NCI-H2171 (cell line): ENCODE results near the gene FAM237A.
A peak's percentile ranks its signal among the peaks of the same experiment; 100 is the strongest.

ENCODE experiments used
- DNase-seq: peaks from one replicate; lab custom pipeline; 2025; lab: John Stamatoyannopoulos, UW

The FAM237A gene

GRCh38 chr2:206692971-206693370, 50.7 kb downstream of the FAM237A start:
- no peak for DNase-seq

- peak; percentile 48 for DNase-seq
Measured at GRCh38 chr2:206693399-206694137, 51.3 kb downstream of the FAM237A start.

GRCh38 chr2:206696910-206697309, 54.6 kb downstream of the FAM237A start:
- no peak for DNase-seq

- DNase-seq = no peak
Measured at GRCh38 chr2:206698811-206699210, 56.5 kb downstream of the FAM237A start.
